ENCODE data around the gene LIPA. TPM values are rescaled to one million over a fixed set of nuclear protein-coding genes. Genes with fewer than 3 reads are reported as not detected.

The LIPA gene
- total and polyA plus RNA-seq, 4 donors: 35.3 to 176 (median 75.9) TPM

- 4% methylated on average over 2 of the region's 2 CpGs for WGBS
- TF ChIP-seq HNF4A (conservative IDR thresholded peaks at IDR 0.05) (no peak), FOXA2 (IDR thresholded peaks at IDR 0.05) (no peak), MAX (IDR thresholded peaks at IDR 0.05) (no peak), SP1 (IDR thresholded peaks at IDR 0.05) (no peak), CTCF (IDR thresholded peaks at IDR 0.05; ENCODE audit: low read depth, low read length, missing input control) (no peak), ATF3 (IDR thresholded peaks at IDR 0.05) (no peak), NR2F2 (IDR thresholded peaks at IDR 0.05) (no peak)
- Histone ChIP-seq H3K9ac (ENCODE audit: low read depth in 1 of 2, low read length in 2 of 2) (peak overlapping the region; percentile 58 to 99), H3K4me1 (ENCODE audit: control insufficient read depth in 4 of 4, insufficient read depth in 4 of 4, low read length in 3 of 4) (peaks cover 2 to 29% (median 26%) of the 10 kb centered on the region in 4 donors), H3K4me3 (ENCODE audit: low read depth in 1 of 3, low read length in 3 of 3) (peak overlapping the region; percentile 53 to 82 (median 78)), H3K27me3 (ENCODE audit: control insufficient read depth in 4 of 4, insufficient read depth in 4 of 4, low read length in 3 of 4) (no peaks in the 10 kb centered on the region), H3K36me3 (ENCODE audit: control insufficient read depth in 4 of 4, insufficient read depth in 3 of 4, low read depth in 1 of 4, low read length in 3 of 4) (peaks cover 3 to 5% (median 3%) of the 10 kb centered on the region in 4 donors), H3K27ac (ENCODE audit: low read depth in 1 of 2, low read length in 2 of 2) (peak overlapping the region; percentile 69 to 92), H3K9me3 (ENCODE audit: control insufficient read depth in 4 of 4, low read length in 3 of 4) (no peaks in the 10 kb centered on the region)
- no peak for DNase-seq (ENCODE audit: low spot score)
Measured at GRCh38 chr10:89301232-89301631, 49.7 kb upstream of the LIPA start.

GRCh38 chr10:89299031-89299430 is 47.5 kb upstream of the LIPA start:
- Histone ChIP-seq H3K4me1 (ENCODE audit: control insufficient read depth in 4 of 4, insufficient read depth in 4 of 4, low read length in 3 of 4) (peaks cover 4 to 35% (median 28%) of the 10 kb centered on the region in 4 donors), H3K27me3 (ENCODE audit: control insufficient read depth in 4 of 4, insufficient read depth in 4 of 4, low read length in 3 of 4) (no peaks in the 10 kb centered on the region)
- no peak for TF ChIP-seq ATF3 (IDR thresholded peaks at IDR 0.05)
- TF ChIP-seq TAF1 (conservative IDR thresholded peaks at IDR 0.05): no peak
- no peak for TF ChIP-seq ZBTB33 (IDR thresholded peaks at IDR 0.05)
- TF ChIP-seq FOXA2 (IDR thresholded peaks at IDR 0.05): no peak
- no peak for TF ChIP-seq JUND (IDR thresholded peaks at IDR 0.05)
- no peak for TF ChIP-seq HNF4A (conservative IDR thresholded peaks at IDR 0.05)

GRCh38 chr10:89297791-89298190 is 46.2 kb upstream of the LIPA start:
- no peak for DNase-seq (ENCODE audit: low spot score)
- Histone ChIP-seq H3K27ac (ENCODE audit: low read depth in 1 of 2, low read length in 2 of 2) (no peak overlapping the region), H3K4me3 (ENCODE audit: low read depth in 1 of 3, low read length in 3 of 3) (no peak overlapping the region), H3K4me1 (ENCODE audit: control insufficient read depth in 4 of 4, insufficient read depth in 4 of 4, low read length in 3 of 4) (peaks cover 3 to 23% (median 16%) of the 10 kb centered on the region in 4 donors), H3K9me3 (ENCODE audit: control insufficient read depth in 4 of 4, low read length in 3 of 4) (no peaks in the 10 kb centered on the region), H3K9ac (ENCODE audit: low read depth in 1 of 2, low read length in 2 of 2) (no peak overlapping the region), H3K27me3 (ENCODE audit: control insufficient read depth in 4 of 4, insufficient read depth in 4 of 4, low read length in 3 of 4) (no peaks in the 10 kb centered on the region), H3K36me3 (ENCODE audit: control insufficient read depth in 4 of 4, insufficient read depth in 3 of 4, low read depth in 1 of 4, low read length in 3 of 4) (no peaks in the 10 kb centered on the region)
- 92% methylated on average over 5 of the region's 5 CpGs for WGBS
- TF ChIP-seq FOXA1 (IDR thresholded peaks at IDR 0.05) (no peak), CTCF (IDR thresholded peaks at IDR 0.05; ENCODE audit: low read depth, low read length, missing input control) (no peak), RXRA (IDR thresholded peaks at IDR 0.05) (no peak), TAF1 (conservative IDR thresholded peaks at IDR 0.05) (no peak), HNF4A (conservative IDR thresholded peaks at IDR 0.05) (no peak), EGR1 (IDR thresholded peaks at IDR 0.05; ENCODE audit: low read depth in 2 of 2) (no peak), RAD21 (IDR thresholded peaks at IDR 0.05) (no peak), ZBTB33 (IDR thresholded peaks at IDR 0.05) (no peak)

More at GRCh38 chr10:89299031-89299430, 47.5 kb upstream of the LIPA start:
- Histone ChIP-seq H3K9ac (ENCODE audit: low read depth in 1 of 2, low read length in 2 of 2) (no peak overlapping the region), H3K9me3 (ENCODE audit: control insufficient read depth in 4 of 4, low read length in 3 of 4) (no peaks in the 10 kb centered on the region), H3K36me3 (ENCODE audit: control insufficient read depth in 4 of 4, insufficient read depth in 3 of 4, low read depth in 1 of 4, low read length in 3 of 4) (no peaks in the 10 kb centered on the region), H3K4me3 (ENCODE audit: low read depth in 1 of 3, low read length in 3 of 3) (no peak overlapping the region), H3K27ac (ENCODE audit: low read depth in 1 of 2, low read length in 2 of 2) (no peak overlapping the region)
- WGBS: 83% methylated on average over 4 of the region's 4 CpGs
- no peak for DNase-seq (ENCODE audit: low spot score)
